Stimulated activated CD8-positive, alpha-beta memory T cell treated with anti-CD3 and anti-CD28 coated beads, Interleukin-12 subunit alpha, Interleukin-12 subunit beta, amount 100 ng/mL, for 1 hour (primary cell): ENCODE measurements around the gene HDAC8.
"Not testable (repeated sequence)": the region's sequence is repeated elsewhere in the genome, so short reads cannot be mapped to it uniquely, and the experiment has no call there.

ENCODE experiments used
- DNase-seq: peaks from one replicate; pipeline ENCODE4 v3.0.0-alpha.2; 2020; ENCODE audit warnings: low read depth

The HDAC8 gene

DNA sequence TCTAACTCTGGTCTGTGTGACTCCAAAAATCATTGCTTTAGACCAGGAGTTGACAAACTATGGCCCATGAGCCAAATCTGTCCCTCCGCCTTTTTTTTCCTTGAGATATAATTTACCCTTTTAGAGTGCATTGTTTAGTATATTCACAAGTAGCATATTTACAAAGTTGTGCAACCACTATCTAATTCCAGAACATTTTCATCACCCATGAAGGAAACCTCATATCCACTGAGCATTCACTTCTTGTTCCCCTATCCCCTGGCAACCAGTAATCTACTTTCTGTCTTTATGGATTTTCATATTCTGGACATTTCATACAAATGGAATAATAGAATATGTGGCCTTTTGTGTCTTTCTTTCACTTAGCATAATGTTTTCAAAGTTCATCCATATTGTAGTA lies 199.5 kb downstream of the HDAC8 start:
- DNase-seq: no peak

DNA sequence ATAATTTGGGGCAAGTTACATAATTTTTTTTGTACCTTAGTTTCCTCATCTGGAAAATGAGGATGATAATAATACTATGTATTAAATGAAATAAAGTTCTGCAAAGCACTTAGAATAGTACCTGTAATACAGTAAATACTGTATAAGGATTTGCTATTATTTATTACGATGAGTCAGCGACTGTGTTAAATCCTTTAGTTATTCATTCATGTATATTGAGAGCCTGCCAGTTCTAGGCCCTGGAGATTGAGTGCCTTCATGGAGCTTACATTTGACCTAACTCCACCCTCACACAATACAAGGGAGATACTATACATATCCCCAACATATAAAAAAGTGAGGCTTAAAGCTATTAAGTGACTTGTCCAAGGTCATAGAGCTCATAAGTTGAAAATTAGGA lies 199.9 kb downstream of the HDAC8 start:
- no peak for DNase-seq

DNA sequence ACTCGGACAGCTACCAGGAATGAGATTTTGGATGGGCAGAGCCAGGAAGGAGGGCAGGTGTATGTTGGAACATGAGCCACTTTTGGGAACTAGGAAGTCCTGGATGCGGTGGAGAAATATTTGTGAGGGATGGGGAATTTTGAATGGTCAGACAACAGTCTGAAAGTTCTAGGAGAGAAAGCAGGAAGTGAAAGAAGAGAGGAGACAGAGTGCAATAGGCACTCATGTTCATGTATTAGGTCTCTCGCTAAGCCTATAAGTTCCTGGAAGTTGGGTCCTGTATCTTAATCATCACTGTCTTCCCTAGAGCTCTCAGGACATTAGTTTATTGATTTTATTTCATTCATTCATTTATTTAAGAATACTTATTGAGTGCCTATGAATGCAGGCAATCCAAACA lies 201.2 kb downstream of the HDAC8 start:
- no peak for DNase-seq

DNA sequence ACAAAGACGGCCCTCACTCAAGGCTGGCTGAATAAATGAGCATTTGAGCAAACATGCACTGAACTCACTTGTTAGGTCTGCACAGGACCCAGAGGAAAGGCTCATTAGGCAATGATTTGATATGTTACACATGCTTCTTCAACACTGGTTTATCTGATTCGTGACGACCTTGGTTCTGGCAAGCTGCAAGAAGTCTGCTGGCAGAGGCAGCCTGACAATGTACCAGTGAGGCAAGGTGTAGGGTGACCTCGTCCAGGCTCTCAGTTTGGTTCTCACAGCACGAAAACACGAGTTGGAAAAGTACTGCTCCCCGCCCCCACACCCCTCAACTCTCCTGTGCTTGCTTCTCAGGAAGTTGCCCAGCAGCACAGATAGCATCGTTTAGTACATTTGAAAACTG lies 203.8 kb downstream of the HDAC8 start:
- DNase-seq: no peak

DNA sequence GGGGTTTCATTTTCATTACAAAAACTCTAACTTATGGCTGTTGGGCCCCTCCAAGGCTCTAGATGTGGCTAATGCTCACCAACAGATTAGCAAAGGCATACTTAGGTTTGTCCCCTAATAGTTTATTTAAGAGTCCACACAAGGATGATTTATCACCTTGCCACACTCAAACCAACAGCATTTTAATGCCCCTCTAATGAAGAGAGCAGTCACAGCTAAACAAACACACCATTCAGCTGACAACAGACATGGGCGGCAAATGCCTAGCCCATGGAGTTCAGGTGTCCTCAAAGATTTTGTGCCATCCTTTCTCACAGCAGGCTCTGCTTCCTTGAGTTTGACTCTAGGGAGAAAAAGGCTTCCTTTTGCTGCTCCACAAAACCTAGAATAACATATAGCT lies 205.1 kb downstream of the HDAC8 start:
- DNase-seq: no peak

DNA sequence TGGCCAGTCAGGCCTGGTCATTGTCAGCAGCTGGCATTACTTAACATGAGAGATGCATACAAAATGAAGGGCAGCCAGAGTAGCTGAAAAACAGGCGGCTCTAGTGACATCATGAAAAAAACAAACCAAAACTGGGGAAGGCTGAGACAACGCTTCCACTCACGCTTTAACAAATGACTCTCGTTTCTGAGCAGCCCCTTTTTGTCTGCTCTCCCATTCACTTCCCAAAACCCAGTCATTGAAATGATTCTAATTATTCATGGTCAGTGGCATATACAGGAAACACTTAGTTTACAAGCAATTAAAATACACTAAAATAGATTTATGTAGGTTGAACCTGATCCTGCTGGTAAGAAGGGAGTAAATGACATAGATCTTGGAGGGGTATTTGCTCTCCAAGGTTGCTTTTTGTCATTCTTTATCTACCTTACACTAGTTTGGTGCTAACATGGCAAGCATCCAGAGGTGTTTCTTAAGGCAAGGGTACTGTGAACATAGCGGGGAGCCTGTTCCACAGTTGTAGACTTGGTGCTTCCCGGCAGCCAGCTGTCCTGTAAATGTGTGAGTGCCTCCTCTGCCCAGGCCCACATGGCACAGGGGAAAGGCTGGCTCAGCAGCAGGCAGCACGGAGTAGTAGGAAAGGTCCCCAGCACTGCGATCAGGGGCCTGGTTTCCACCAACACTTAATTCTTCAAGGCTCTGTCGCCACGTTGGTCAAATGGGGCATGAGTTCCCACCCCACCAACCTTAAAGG lies 205.8 kb downstream of the HDAC8 start:
- no peak for DNase-seq

DNA sequence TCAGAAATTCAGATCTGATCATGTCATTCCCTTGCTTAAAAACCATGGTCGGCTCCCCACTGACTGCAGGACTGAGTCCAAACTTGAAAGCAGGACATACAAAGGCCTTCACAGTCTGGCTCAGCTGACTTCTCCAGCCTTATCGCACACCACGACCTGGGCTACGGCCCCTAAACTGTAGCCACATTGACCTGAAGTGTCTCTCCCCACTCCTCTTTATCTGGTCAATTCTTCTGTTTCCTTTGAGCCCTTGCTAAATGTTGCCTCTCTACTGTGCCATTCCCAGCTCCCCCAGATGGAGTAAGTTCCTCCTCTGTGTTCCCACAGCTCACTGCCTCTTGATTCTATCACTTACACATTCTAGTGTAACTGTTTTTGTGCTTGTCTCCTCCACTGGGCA lies 206.5 kb downstream of the HDAC8 start:
- DNase-seq: no peak

DNA sequence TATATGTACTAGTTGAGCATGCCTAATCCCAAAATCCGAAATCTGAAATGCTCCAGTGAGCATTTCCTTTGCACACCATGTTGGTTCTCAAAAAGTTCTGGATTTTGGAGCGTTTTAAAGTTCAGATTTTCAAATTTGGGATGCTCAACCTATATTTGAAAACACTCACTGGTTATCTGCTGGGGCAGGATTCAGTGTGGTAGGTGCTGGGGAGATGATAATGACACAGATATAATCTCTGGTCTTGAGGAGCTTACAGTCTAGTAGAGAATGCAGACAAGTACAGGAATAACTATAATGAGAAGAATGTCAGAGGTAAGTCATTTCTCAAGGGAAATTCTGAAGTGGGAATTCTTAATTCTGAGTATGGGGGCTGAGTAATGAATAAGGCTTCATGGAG lies 207.5 kb downstream of the HDAC8 start:
- no peak for DNase-seq

DNA sequence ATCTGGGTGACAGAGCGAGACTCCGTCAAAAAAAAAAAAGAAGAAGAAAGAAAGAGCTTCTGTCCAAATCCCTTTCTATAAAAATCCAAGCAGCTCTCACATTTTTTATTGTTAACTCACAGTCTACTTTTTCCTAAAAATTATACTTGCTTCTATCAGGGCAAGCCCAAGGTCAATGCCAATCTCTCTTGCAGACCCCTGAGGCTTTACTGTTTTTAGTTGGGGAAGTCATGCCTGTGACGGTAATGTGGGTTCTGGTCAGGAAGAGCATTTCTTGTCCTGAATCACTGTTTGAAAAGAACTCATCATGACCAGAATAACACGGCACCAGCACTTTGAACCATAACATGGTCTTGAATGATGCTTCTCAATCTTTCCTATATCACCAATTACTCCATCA lies 212.3 kb downstream of the HDAC8 start:
- no peak for DNase-seq

DNA sequence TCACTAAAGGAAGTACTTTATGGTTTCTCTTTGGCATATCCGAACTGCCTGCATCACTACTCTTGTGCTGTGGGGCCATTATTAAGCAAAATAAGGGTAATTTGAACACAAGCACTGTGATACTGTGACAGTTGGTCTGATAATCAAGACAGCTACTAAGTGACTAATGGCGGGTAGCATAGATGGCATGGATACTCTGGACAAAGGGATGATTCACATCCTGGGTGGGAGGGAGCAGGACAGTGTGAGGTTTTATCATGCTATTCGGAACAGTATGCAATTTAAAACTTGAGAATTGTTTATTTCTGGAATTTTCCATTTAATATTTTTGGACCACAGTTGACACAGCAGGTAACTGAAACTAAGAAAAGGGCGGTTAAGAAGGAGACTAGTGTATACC lies 214.3 kb downstream of the HDAC8 start:
- no peak for DNase-seq

DNA sequence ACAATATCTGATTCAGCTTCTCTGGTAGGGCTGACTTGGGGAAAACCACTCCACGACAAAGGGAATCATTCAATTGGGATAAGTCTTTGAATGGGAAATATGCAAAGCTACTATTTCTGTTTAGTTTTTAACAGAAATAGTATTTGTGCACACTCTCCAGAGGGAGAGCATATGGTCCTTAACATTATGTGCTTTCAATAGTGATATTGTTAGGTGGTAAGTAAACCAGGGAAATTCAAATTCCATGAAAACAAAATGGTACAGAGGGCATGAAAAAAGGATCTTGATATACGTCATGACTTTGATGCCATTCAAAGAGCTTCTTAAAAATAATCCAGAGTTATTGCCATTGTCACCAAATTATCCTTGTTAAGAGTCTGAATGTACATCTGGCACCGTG lies 219.9 kb downstream of the HDAC8 start:
- DNase-seq: no peak

DNA sequence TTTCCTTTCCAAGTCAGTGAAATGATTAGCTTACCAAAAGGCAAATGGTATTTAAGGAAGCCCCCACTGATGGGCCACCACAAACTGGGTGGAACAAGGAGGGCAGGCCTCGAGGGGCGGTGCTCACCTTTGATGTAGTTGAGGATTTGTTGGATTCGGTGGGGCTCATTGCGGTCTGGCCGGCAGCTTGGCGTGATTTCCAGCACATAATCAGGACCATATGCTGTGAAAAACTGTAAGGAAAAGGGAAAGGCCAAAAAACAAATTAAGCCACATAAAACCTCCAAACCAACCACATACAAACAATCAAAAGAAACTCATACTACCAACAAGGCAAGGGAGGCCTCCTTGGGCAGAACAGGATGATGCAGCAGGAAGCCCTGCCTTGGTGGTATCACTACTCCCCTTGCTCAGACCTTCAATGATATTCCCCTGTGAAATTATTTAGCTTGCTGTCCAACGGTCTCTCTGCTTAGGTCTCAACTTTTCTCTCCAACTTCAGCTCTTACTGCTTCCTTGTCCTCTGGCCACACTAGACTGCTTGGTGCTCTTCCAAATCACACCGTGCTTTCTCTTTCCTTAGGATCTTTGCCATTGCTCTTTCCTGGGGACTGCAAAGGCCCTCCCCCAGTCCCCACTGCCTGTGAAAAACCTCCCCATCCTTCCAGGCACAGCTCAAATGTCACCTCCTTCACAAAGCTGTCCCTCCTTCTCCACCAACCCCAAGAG lies 220.9 kb downstream of the HDAC8 start:
- no peak for DNase-seq

DNA sequence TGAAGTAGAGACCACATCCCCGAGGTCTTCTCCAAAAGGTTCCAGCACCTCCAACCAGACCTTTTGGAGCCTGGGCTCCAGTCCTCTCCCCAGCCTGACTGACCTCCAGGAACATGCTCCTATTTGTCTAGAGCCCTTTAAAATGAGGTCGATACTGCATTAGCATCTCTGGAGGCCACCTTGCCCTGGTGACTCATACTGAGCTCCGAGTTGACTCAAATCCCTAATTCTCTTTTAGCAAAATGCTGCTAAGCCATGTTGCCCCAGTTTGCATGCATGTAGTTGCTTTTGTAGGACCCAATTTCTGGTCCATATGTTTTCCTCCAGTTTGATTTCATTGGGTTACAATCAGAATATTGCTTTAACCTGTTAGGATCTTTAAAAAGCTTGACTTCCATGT lies 223.5 kb downstream of the HDAC8 start:
- no peak for DNase-seq

DNA sequence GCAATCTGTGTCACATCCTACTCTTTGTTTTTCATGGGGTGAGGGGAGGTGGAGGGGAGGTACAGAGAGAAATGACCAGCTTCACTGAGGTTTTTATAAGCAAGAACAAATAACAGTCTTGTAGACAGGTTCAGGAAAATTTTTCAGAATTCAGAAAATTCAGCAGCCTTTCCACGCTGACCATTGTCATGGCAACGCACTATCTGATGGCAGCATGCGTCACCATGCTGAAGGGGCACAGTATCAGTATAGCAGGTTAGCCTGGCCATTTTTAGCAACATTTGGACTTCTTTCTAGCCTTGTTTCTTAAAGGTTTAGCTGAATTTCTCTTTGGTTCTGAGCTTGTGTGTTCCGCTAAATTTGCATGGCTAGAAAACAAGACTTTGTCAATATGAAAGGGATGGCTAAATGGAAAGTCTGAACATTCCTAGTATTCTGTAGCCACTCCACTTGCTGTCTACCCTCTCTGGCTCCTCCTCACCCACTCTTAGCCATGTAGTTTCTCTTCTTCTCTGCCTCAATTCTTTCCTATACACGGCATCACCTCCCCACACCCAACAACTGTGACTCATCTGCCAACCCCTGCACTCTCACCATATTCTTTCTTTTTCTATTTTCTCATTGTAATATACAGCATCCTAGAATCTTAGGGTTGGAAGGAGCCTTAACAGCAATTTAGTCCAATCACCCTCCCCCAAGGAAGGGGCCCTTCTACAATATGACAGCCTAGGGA lies 224.2 kb downstream of the HDAC8 start:
- no peak for DNase-seq

DNA sequence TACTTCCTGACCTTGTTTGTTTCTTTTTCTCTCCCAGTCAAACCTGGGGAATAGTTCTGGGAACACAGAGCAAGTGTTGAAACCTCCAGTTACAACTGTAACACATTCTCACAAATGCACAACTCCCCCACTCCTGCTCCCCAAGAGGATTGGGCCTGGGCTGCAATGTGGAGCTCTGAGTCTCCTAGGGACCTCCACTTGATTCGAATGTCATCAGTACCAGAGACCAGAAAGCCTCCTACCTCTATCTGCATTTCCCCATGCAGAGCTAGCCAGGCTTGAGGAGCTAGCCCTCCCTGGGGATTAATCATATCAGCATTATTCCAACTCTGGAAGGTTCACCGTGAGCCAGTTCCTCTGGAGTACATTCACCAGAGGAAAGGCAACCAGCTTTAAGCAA lies 225.3 kb downstream of the HDAC8 start:
- no peak for DNase-seq

DNA sequence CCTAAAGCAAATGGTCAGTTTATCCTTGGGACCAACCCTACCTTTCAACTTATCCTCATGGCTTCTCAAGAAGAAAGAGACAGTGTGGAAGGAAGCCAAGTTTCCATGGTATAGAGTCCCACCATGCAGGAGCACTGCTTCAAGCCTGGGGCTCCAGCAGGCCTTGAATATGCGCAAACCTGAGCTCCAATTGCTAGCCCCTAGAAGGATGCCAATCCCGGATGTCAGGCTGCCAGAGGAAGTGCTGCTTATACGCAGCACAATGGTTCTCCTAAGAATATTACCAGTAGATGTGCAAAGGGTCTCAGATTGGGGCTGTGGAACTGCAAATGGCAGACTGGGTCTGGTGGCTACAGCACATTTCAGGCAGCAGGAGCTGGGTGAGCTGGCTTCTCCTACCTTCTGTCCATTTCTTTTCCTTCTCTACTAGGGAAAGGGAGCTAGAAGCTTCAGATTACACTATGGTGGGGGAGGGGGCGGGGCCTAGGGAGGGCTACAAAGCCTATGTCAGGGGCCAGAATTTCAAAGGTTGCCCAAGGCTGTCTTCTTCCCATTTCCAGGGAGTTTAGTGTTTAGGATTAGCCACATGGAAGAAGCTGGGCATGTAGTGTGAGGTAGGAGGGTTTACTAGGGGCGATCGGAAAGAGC lies 226.2 kb downstream of the HDAC8 start:
- no peak for DNase-seq

DNA sequence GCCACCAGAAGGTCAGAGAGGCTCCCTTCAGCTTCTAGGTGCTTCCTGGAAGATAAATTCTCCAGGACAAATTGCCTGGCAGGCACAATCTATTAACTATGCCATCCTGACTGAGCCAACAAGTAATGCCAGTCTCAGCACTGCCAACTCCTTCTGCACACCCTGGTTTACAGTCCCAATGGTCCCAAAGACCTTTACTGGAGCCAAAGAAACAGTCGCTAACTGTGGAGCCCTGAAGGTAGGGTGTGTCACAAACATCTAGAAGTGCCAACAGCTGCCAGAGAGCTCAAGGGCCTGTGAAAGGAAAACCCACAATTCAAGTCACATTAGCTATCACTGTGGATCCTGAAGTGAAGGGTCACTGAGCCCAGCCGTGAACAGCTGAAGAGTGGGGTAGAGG lies 232.0 kb downstream of the HDAC8 start:
- DNase-seq: no peak

DNA sequence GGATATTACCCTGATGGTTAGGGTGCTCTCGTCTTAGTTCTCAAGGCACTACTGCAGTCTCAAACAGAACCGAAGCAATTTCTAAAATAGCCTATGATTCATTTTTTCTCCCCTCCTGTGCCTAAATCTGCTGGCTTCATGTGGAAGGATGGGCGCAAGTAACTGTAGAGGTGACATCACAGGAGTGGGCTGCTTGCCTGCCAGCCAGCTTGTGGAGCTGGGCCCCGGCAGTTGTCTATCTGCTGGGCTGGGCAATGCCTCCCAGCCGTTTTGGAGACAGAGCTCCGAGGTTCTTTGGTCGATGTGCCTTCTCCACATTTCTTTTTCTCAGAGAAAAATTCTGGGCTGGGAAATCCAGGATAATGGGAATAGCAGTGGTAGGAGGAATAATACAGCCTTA lies 232.6 kb downstream of the HDAC8 start:
- DNase-seq: no peak

DNA sequence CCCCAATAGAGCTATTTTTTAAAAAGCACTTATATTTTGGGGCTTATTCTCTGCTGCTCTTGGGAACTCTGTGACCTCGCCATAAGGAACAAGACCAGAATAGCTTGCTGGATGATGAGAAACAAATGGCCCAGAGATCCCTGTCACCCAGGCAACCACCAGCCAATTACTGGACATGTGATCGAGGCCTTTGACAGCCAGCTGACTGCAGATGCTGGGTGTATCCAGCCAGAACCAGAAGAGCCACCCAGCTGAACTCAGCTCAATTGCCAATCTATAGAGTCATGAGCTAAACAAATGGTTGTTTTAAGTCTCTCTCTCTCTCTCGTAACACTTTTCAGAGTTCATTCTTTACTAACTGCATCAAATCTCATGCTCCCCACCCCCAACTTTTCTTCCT lies 242.5 kb downstream of the HDAC8 start:
- DNase-seq: no peak

DNA sequence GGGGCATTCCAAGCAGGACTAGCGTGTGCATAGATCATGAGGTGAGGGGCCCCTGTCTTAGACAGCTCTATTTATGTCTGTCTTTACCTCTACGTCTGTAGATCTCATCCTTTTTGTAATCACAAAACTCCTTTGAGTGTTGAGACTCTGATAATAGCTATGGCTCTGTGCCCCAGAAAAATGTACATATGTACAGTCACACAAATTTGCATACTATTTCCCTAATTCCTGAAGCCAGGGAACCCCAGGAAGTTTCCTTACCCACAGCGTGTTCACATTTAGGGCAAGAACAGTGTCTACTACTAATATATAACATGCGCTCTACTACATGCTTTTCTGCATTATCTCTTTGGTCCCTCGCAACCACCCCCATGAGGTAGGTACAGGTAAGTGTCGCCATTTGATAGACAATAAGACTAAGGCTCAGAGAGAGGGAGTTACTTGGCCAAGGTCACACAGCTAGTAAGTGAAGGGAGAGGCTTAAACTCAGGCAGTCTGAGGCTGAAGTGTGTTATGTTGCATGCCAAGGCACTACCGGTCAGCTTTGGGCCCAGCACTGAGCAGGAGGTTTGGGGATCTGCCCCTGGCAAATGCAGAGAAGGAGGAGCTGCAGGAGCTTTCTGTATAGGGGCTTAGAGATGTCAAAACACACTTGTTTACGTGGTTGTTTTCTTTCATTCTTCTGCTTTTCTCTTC lies 245.9 kb downstream of the HDAC8 start:
- DNase-seq: no peak

DNA sequence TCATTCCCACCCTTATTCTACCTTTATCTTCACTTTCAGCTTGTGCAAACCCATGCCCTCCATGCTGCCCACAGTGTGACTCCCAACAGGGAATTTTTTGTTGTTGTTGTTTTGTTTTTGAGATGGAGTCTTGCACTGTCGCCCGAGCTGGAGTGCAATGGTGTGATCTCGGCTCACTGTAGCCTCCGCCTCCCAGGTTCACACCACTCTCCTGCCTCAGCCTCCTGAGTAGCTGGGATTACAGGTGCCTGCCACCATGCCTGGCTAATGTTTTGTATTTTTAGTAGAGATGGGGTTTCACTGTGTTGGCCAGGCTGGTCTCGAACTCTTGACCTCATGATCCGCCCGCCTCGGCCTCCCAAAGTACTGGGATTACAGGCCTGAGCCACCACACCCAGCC lies 253.0 kb downstream of the HDAC8 start:
- not testable (repeated sequence) for DNase-seq

DNA sequence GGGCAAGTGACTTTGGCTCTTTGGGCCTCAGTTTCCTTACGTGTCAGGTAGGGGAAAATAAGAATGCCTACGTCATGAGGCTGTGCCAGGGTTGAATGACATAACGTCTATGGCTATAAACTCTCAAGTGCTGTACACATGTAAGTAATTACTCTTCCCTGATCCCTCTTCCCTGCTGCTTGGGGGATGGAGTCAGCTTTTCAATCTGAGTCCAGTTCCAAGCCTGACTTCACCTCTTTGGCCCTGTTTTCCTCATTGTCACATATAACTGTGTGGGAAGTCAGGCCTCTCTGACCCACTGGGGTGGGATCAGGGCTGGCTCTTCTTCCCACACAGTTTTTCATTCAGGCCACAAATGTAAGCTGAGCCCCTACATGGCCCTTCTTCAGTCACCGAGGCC lies 255.5 kb downstream of the HDAC8 start:
- DNase-seq: no peak
